IMR-90 (cell line): ENCODE results near the gene CTNS. TPM values are rescaled to one million over a fixed set of nuclear protein-coding genes. Genes with fewer than 3 reads are reported as not detected.

Experiments
- ATAC-seq: fragments of 200-7000 bp; cut with Tn5 transposase; 2 replicates; pipeline ENCODE4 v1.9.1; 2020; ENCODE audit warnings: low read depth, mild to moderate bottlenecking, moderate library complexity
- BruUV-seq: library from RNA; stranded (reverse); fragments of 400-500 nt; replicated peaks from 2 replicates; lab custom pipeline; 2021; lab: Mats Ljungman, UMichigan
- CTCF ChIA-PET: fragments of 300-600 bp; formaldehyde crosslinking; extraction: SDS; loops from one replicate; lab custom pipeline; 2021; ENCODE audit warnings: antibody characterized with exemption; lab: Yijun Ruan, JAX
- POLR2A ChIA-PET: fragments of 300-600 bp; sonication (Branson Sonifier 250); formaldehyde crosslinking; loops from one replicate; lab custom pipeline; 2022; ENCODE audit warnings: antibody characterized with exemption; ENCODE audit not compliant: unreplicated experiment; lab: Charles Lee
- DNase-seq: peaks from one replicate; pipeline ENCODE4 v3.0.0; 2013
- H2AFZ ChIP-seq: replicated peaks from 2 replicates; pipeline ENCODE3; 2013; ENCODE audit warnings: low read length, mild to moderate bottlenecking; ENCODE audit not compliant: poor library complexity
- H2AK5ac ChIP-seq: 2 replicates; pipeline ENCODE4 v1.6.1; 2013; ENCODE audit warnings: low read depth, low read length, inconsistent platforms
- H2AK9ac ChIP-seq: replicated peaks from 2 replicates; pipeline ENCODE3; 2013; ENCODE audit warnings: mild to moderate bottlenecking, low read depth, low read length, moderate library complexity; ENCODE audit not compliant: poor library complexity
- H2BK120ac ChIP-seq: 2 replicates; pipeline ENCODE4 v1.6.1; 2013; ENCODE audit warnings: low read depth, low read length, inconsistent platforms
- H2BK15ac ChIP-seq: 3 replicates; pipeline ENCODE4 v1.6.1; 2013; ENCODE audit warnings: low read depth, low read length, inconsistent platforms
- H2BK20ac ChIP-seq: 2 replicates; pipeline ENCODE4 v1.6.1; 2013; ENCODE audit warnings: low read depth, mild to moderate bottlenecking, inconsistent platforms, low read length, moderate library complexity
- H2BK5ac ChIP-seq: 2 replicates; pipeline ENCODE4 v1.6.1; 2013; ENCODE audit warnings: mild to moderate bottlenecking, low read depth, low read length, inconsistent platforms; ENCODE audit not compliant: poor library complexity, severe bottlenecking
- H3K14ac ChIP-seq: replicated peaks from 2 replicates; pipeline ENCODE4 v1.6.1; 2013; ENCODE audit warnings: low read depth, low read length, inconsistent platforms
- H3K18ac ChIP-seq: 2 replicates; pipeline ENCODE4 v1.6.1; 2013; ENCODE audit warnings: low read depth, low read length, control low read depth
- H3K23ac ChIP-seq: 2 replicates; pipeline ENCODE4 v1.6.1; 2013; ENCODE audit warnings: low read depth, low read length, inconsistent platforms
- H3K27ac ChIP-seq: 2 replicates; pipeline ENCODE4 v1.5.1; 2013; ENCODE audit warnings: mild to moderate bottlenecking, control low read depth, low read length; ENCODE audit not compliant: insufficient read depth
- H3K27me3 ChIP-seq: 2 replicates; pipeline ENCODE4 v1.6.1; 2013; ENCODE audit warnings: low read length; ENCODE audit not compliant: control insufficient read depth, insufficient read depth
- H3K36me3 ChIP-seq: 2 replicates; pipeline ENCODE4 v1.6.1; 2013; ENCODE audit warnings: low read length, mixed read lengths; ENCODE audit not compliant: control insufficient read depth, insufficient read depth
- H3K4ac ChIP-seq: 2 replicates; pipeline ENCODE4 v1.6.1; 2013; ENCODE audit warnings: low read depth, low read length, inconsistent platforms
- H3K4me1 ChIP-seq: 2 replicates; pipeline ENCODE4 v1.6.1; 2013; ENCODE audit warnings: low read length, mixed read lengths; ENCODE audit not compliant: control insufficient read depth, insufficient read depth
- H3K4me2 ChIP-seq: 2 replicates; pipeline ENCODE4 v1.6.1; 2013; ENCODE audit warnings: low read depth, mild to moderate bottlenecking, control low read depth, low read length, moderate library complexity
- H3K4me3 ChIP-seq: 2 replicates; pipeline ENCODE4 v1.5.1; 2013; ENCODE audit warnings: low read depth, mild to moderate bottlenecking, control low read depth, low read length, moderate library complexity; ENCODE audit not compliant: insufficient read depth
- H3K56ac ChIP-seq: 2 replicates; pipeline ENCODE4 v1.6.1; 2013; ENCODE audit warnings: low read length, inconsistent platforms; ENCODE audit not compliant: insufficient read depth; ENCODE audit errors: extremely low read depth
- H3K79me1 ChIP-seq, 2 experiments: 2 replicates each; pipeline ENCODE4 v1.6.1; 2013; ENCODE audit warnings: low read length in 2 of 2, inconsistent platforms in 1 of 2, low read depth in 1 of 2
- H3K9ac ChIP-seq: 2 replicates; pipeline ENCODE4 v1.6.1; 2013; ENCODE audit warnings: low read depth, low read length, control low read depth
- H3K9me1 ChIP-seq: 2 replicates; pipeline ENCODE4 v1.6.1; 2013; ENCODE audit warnings: low read length, inconsistent platforms; ENCODE audit not compliant: insufficient read depth
- H3K9me3 ChIP-seq: 2 replicates; pipeline ENCODE4 v1.6.1; 2013; ENCODE audit warnings: low read length; ENCODE audit not compliant: control insufficient read depth, insufficient read depth
- H4K20me1 ChIP-seq: 2 replicates; pipeline ENCODE4 v1.6.1; 2013; ENCODE audit warnings: low read length, inconsistent platforms; ENCODE audit not compliant: insufficient read depth
- H4K5ac ChIP-seq: 2 replicates; pipeline ENCODE4 v1.6.1; 2013; ENCODE audit warnings: mild to moderate bottlenecking, low read depth, low read length, control low read depth
- H4K8ac ChIP-seq, 2 experiments: 2 replicates each; pipeline ENCODE4 v1.6.1; 2013; ENCODE audit warnings: low read depth in 2 of 2, low read length in 2 of 2, control low read depth in 1 of 2, inconsistent platforms in 1 of 2
- H4K91ac ChIP-seq: 2 replicates; pipeline ENCODE4 v1.6.1; 2013; ENCODE audit warnings: low read depth, low read length, inconsistent platforms; ENCODE audit not compliant: insufficient read depth
- BHLHE40 ChIP-seq: fragments of 150-350 bp; IDR thresholded peaks from 2 replicates; pipeline ENCODE4 v1.6.1; 2016; ENCODE audit warnings: mild to moderate bottlenecking, low read depth, low read length
- CEBPB ChIP-seq: IDR thresholded peaks from 2 replicates; pipeline ENCODE4 v1.6.1; 2012; ENCODE audit warnings: low read depth, low read length, improper control_type of control experiment
- CHD1 ChIP-seq: IDR thresholded peaks from 2 replicates; pipeline ENCODE4 v1.6.1; 2012; ENCODE audit warnings: low read depth, low read length, improper control_type of control experiment
- MAZ ChIP-seq: IDR thresholded peaks from 2 replicates; pipeline ENCODE4 v1.6.1; 2012; ENCODE audit warnings: low read depth, mild to moderate bottlenecking, low read length, improper control_type of control experiment, moderate library complexity, borderline replicate concordance
- MXI1 ChIP-seq: IDR thresholded peaks from 2 replicates; pipeline ENCODE4 v1.6.1; 2012; ENCODE audit warnings: low read depth, mild to moderate bottlenecking, low read length, moderate library complexity, borderline replicate concordance
- NFE2L2 ChIP-seq: fragments of 150-350 bp; IDR thresholded peaks from 2 replicates; pipeline ENCODE4 v1.6.1; 2016; ENCODE audit warnings: low read depth, mild to moderate bottlenecking, low read length
- RCOR1 ChIP-seq: IDR thresholded peaks from 2 replicates; pipeline ENCODE4 v1.6.1; 2012; ENCODE audit warnings: mild to moderate bottlenecking, low read length, improper control_type of control experiment; ENCODE audit not compliant: insufficient replicate concordance
- RFX5 ChIP-seq: IDR thresholded peaks from 2 replicates; pipeline ENCODE4 v1.8.0; 2012; ENCODE audit warnings: low read depth, mild to moderate bottlenecking, low read length, moderate library complexity
- WGBS, 2 experiments: methylation state at CpG; one replicate each; pipeline versions ENCODE4 v1.1.5 to v1.1.7; 2013; ENCODE audit warnings: missing lambda C conversion rate in 2 of 2; ENCODE audit not compliant: insufficient read length in 1 of 2; ENCODE audit errors: extremely low coverage in 2 of 2; 5-methylcytosine and 5-hydroxymethylcytosine counted together
- dilution Hi-C: fragments of 300-500 bp; cut with HindIII; formaldehyde crosslinking; loops from one replicate; pipeline ENCODE4 v1.14.3; 2018; ENCODE audit warnings: low sequenced_read_pairs; ENCODE audit not compliant: unreplicated experiment
- in situ Hi-C: fragments of 300-500 bp; cut with MboI; formaldehyde crosslinking; loops from 3 replicates; pipeline ENCODE4 v1.14.3; 2019; ENCODE audit warnings: low sequenced_read_pairs, inconsistent platforms, mixed read lengths
- intact Hi-C: fragments of 100-400 bp; cut with micrococcal nuclease; formaldehyde crosslinking; loops from 2 replicates; pipeline ENCODE4 v1.10.0; 2022
- polyA plus RNA-seq, 3 experiments: library from polyadenylated mRNA; depleted of rRNA; stranded (reverse); fragments of >200 nt; gene quantifications; 2 replicates each; pipeline ENCODE4 v1.2.3, GENCODE V29; 2012; ENCODE audit warnings: low replicate concordance in 1 of 3
- total RNA-seq: library from RNA; depleted of rRNA; stranded (reverse); fragments of >200 nt; gene quantifications from 2 replicates; pipeline ENCODE4 v1.2.3, GENCODE V29; 2012

CTNS gene
- total and polyA plus RNA-seq, 2 of the 4 experiments (the other 2 are of a cell fraction), result 4.7 to 5.3 TPM

DNA sequence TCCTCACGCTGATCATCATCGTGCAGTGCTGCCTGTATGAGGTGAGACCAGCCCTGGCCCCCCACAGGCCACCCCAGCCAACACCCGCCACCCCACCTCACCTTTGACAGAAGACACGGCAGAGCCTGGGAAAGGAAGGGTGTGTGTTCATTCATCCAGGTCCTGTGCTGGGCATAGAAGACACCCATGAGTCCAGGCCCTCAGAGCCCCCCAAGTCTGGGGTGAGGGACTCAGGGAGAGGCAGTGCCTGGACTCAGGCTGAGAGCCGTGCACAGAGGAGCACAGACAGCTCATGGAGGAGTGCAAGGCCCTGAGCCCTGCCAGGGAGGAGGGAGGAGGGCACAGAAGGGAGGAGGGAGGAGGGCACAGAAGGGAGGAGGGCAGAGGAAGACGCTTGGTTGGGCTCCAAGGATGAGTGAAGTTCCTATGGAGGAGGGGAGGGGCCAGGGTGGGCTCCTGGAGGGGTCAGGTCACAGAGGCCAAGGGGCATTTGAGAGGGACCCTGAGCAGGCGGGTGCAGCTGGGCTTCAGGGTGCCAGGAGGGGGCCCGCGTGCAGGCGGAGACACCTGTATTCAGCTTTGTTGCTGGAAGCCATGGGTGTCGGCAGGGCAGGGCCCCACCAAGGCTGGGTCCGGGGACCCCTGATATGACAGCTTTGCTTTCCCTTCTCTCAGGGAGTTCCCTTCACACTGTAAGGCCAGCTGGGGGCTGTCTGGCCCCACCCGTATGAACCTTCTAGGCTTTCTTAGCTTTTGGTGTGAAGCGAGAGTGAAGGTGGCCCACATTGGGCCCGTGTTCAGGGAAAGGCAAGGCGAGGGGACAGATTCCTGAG is 20.4 kb downstream of the CTNS start:
- Histone ChIP-seq H3K9me1 (peaks cover 21% of the 10 kb centered on the region), H4K20me1 (peaks cover 22% of the 10 kb centered on the region), H3K36me3 (peaks cover 13% of the 10 kb centered on the region; the same call in 1 of the 2 replicates), H4K91ac (no peak overlapping the region), H3K23ac (no peak overlapping the region), H3K27ac (no peak overlapping the region), H4K5ac (no peak overlapping the region), H2AFZ (peak overlapping the region; percentile 1), H2BK120ac (no peak overlapping the region), H3K14ac (no peak overlapping the region), H3K27me3 (no peaks in the 10 kb centered on the region), H4K8ac (no peak overlapping the region), H2BK5ac (no peak overlapping the region), H3K79me1 (peaks cover 0 to 14% of the 10 kb centered on the region in 2 experiments; a peak in 2 of 4 replicates), H2AK5ac (peak overlapping the region; percentile 24; the same call in 1 of the 2 replicates), H2BK15ac (no peak overlapping the region), H3K9ac (no peak overlapping the region), H3K4me2 (no peak overlapping the region), H2BK20ac (no peak overlapping the region), H3K9me3 (no peaks in the 10 kb centered on the region), H2AK9ac (peak overlapping the region; percentile 42), H3K4me1 (peaks cover 8% of the 10 kb centered on the region), H3K4ac (no peak overlapping the region; the same call in 1 of the 2 replicates), H3K56ac (no peak overlapping the region), H3K4me3 (no peak overlapping the region), H3K18ac (no peak overlapping the region)
- no peak for TF ChIP-seq BHLHE40
- TF ChIP-seq RCOR1, result no peak
- no peak for TF ChIP-seq MAZ
- no peak for TF ChIP-seq CHD1
- no peak for TF ChIP-seq RFX5
- no peak for TF ChIP-seq CEBPB
- no peak for TF ChIP-seq MXI1
- no peak for TF ChIP-seq NFE2L2
- dilution Hi-C loops, result no loop called here
- POLR2A ChIA-PET, result no interaction called here
- ATAC-seq (no peak), DNase-seq (no peak)
- in situ Hi-C loops, result no loop called here
- intact Hi-C loops, result no loop called here
- no TSS peak for BruUV-seq
- WGBS, 2 experiments, result 98% methylated on average over 6 of the region's 16 CpGs; no CpG with 5 or more reads in 1 of the 2 experiments
- CTCF ChIA-PET, result no interaction called here
